ENCODE data around the gene SPATA17.

GRCh38 chr1:217622042-217622441, 9.1 kb upstream of the SPATA17 start:
- TF ChIP-seq CTCF (IDR thresholded peaks at IDR 0.05; ENCODE audit: extremely low read depth in 1 of 2, insufficient read depth in 1 of 2, low read depth in 1 of 2, low read length in 2 of 2) (no peak), POLR2A (IDR thresholded peaks at IDR 0.05; ENCODE audit: low read depth, low read length) (no peak), EZH2 (IDR thresholded peaks at IDR 0.05; ENCODE audit: borderline replicate concordance, low read depth, low read length, severe bottlenecking) (no peak), FOS (IDR thresholded peaks at IDR 0.05; ENCODE audit: borderline replicate concordance, insufficient read depth, low read length) (no peak), POLR2AphosphoS5 (IDR thresholded peaks at IDR 0.05; ENCODE audit: insufficient read depth, low read depth, low read length) (no peak)
- TF ChIP-seq, protein P1, sequence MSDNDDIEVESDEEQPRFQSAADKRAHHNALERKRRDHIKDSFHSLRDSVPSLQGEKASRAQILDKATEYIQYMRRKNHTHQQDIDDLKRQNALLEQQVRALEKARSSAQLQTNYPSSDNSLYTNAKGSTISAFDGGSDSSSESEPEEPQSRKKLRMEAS (IDR thresholded peaks at IDR 0.05; ENCODE audit: insufficient read depth, insufficient read length) = no peak
